GM12891 (cell line): ENCODE data around the gene MCTP2.

Experiments
- PAX5 ChIP-seq: IDR thresholded peaks from 2 replicates; pipeline ENCODE4 v1.6.1; 2011; ENCODE audit warnings: low read length, moderate library complexity, mild to moderate bottlenecking; ENCODE audit not compliant: insufficient read depth, severe bottlenecking
- POLR2A ChIP-seq: IDR thresholded peaks from 2 replicates; pipeline ENCODE4 v1.6.1; 2011; ENCODE audit warnings: low read depth, low read length, control low read depth
- POLR2AphosphoS5 ChIP-seq: IDR thresholded peaks from 2 replicates; pipeline ENCODE4 v1.6.1; 2011; ENCODE audit warnings: low read depth, low read length, control low read depth
- POU2F2 ChIP-seq: IDR thresholded peaks from 2 replicates; pipeline ENCODE4 v1.6.1; 2011; ENCODE audit warnings: low read depth, mild to moderate bottlenecking, control low read depth, low read length, moderate library complexity
- SPI1 ChIP-seq: IDR thresholded peaks from 2 replicates; pipeline ENCODE4 v1.6.1; 2011; ENCODE audit warnings: low read depth, low read length, control low read depth
- TAF1 ChIP-seq: IDR thresholded peaks from 2 replicates; pipeline ENCODE4 v1.6.1; 2011; ENCODE audit warnings: low read depth, low read length, control low read depth

GRCh38 chr15:94246016-94246415, 14.7 kb downstream of the MCTP2 start:
- TF ChIP-seq POLR2A = no peak
- no peak for TF ChIP-seq POLR2AphosphoS5
- no peak for TF ChIP-seq TAF1
- TF ChIP-seq SPI1 = no peak
- no peak for TF ChIP-seq PAX5
- no peak for TF ChIP-seq POU2F2
